ENCODE data around the gene NACC2. TPM values are rescaled to one million over a fixed set of nuclear protein-coding genes. Genes with fewer than 3 reads are reported as not detected.

NACC2 gene
- total and polyA plus RNA-seq, 4 donors = 4.8 to 17.8 (median 8.8) TPM

GRCh38 chr9:136021171-136021871 is 73.8 kb downstream of the NACC2 start:
- Histone ChIP-seq H3K4me3 (ENCODE audit: low read depth in 1 of 3, low read length in 3 of 3) (no peak overlapping the region), H3K27me3 (ENCODE audit: control insufficient read depth in 4 of 4, insufficient read depth in 4 of 4, low read length in 3 of 4) (no peaks in the 10 kb centered on the region), H3K36me3 (ENCODE audit: control insufficient read depth in 4 of 4, insufficient read depth in 3 of 4, low read depth in 1 of 4, low read length in 3 of 4) (peaks cover 0 to 3% (median 0%) of the 10 kb centered on the region in 4 donors), H3K9me3 (ENCODE audit: control insufficient read depth in 4 of 4, low read length in 3 of 4) (no peaks in the 10 kb centered on the region), H3K27ac (ENCODE audit: low read depth in 1 of 2, low read length in 2 of 2) (no peak overlapping the region), H3K9ac (ENCODE audit: low read depth in 1 of 2, low read length in 2 of 2) (no peak overlapping the region), H3K4me1 (ENCODE audit: control insufficient read depth in 4 of 4, insufficient read depth in 4 of 4, low read length in 3 of 4) (peaks cover 0 to 15% (median 7%) of the 10 kb centered on the region in 4 donors)
- no peak for DNase-seq (ENCODE audit: low spot score)
- WGBS = 93% methylated on average over 25 of the region's 25 CpGs
- TF ChIP-seq FOXA1 (IDR thresholded peaks at IDR 0.05) (no peak), JUND (IDR thresholded peaks at IDR 0.05) (no peak), YY1 (IDR thresholded peaks at IDR 0.05) (no peak), ZBTB33 (IDR thresholded peaks at IDR 0.05) (no peak), MAX (IDR thresholded peaks at IDR 0.05) (no peak)

GRCh38 chr9:136020671-136021070 is 74.4 kb downstream of the NACC2 start:
- no peaks in the 10 kb centered on the region for H3K9me3 ChIP-seq (ENCODE audit: control insufficient read depth in 4 of 4, low read length in 3 of 4)
- H3K27me3 ChIP-seq (ENCODE audit: control insufficient read depth in 4 of 4, insufficient read depth in 4 of 4, low read length in 3 of 4) = no peaks in the 10 kb centered on the region
- no peak for DNase-seq (ENCODE audit: low spot score)
- 90% methylated on average over 9 of the region's 9 CpGs for WGBS
- no peak overlapping the region for H3K4me3 ChIP-seq (ENCODE audit: low read depth in 1 of 3, low read length in 3 of 3)
- peaks cover 0 to 6% (median 0%) of the 10 kb centered on the region in 4 donors for H3K36me3 ChIP-seq (ENCODE audit: control insufficient read depth in 4 of 4, insufficient read depth in 3 of 4, low read depth in 1 of 4, low read length in 3 of 4)
- TF ChIP-seq CTCF (IDR thresholded peaks at IDR 0.05; ENCODE audit: low read depth, low read length, missing input control) (no peak), ATF3 (IDR thresholded peaks at IDR 0.05) (no peak), GABPA (IDR thresholded peaks at IDR 0.05 in 1 of 2, conservative IDR thresholded peaks at IDR 0.05 in 1 of 2) (no peak), YY1 (IDR thresholded peaks at IDR 0.05) (no peak), MAX (IDR thresholded peaks at IDR 0.05) (no peak), REST (IDR thresholded peaks at IDR 0.05) (no peak), ZBTB33 (IDR thresholded peaks at IDR 0.05) (no peak), FOXA2 (IDR thresholded peaks at IDR 0.05) (no peak), EGR1 (IDR thresholded peaks at IDR 0.05; ENCODE audit: low read depth in 2 of 2) (no peak), JUND (IDR thresholded peaks at IDR 0.05) (no peak), RAD21 (IDR thresholded peaks at IDR 0.05) (no peak), HNF4G (IDR thresholded peaks at IDR 0.05) (no peak), SP1 (IDR thresholded peaks at IDR 0.05) (no peak), HNF4A (conservative IDR thresholded peaks at IDR 0.05) (no peak), RXRA (IDR thresholded peaks at IDR 0.05) (no peak), TAF1 (conservative IDR thresholded peaks at IDR 0.05) (no peak)
- H3K27ac ChIP-seq (ENCODE audit: low read depth in 1 of 2, low read length in 2 of 2) = no peak overlapping the region
- H3K4me1 ChIP-seq (ENCODE audit: control insufficient read depth in 4 of 4, insufficient read depth in 4 of 4, low read length in 3 of 4) = peaks cover 0 to 15% (median 7%) of the 10 kb centered on the region in 4 donors
- no peak overlapping the region for H3K9ac ChIP-seq (ENCODE audit: low read depth in 1 of 2, low read length in 2 of 2)

Measured in liver (tissue), 9 donors.